GM21825 (cell line): ENCODE measurements around the gene BRICD5.

Experiments
- ATAC-seq: cut with Tn5 transposase; IDR thresholded peaks from one replicate; pipeline ENCODE4 v1.9.1; 2021; ENCODE audit warnings: mild to moderate bottlenecking, moderate library complexity; ENCODE audit not compliant: unreplicated experiment

BRICD5 gene

GRCh38 chr16:2183671-2184070 is 27.0 kb downstream of the BRICD5 start:
- no peak for ATAC-seq

- no peak for ATAC-seq
Measured at GRCh38 chr16:2181952-2182351, 28.7 kb downstream of the BRICD5 start.

DNA sequence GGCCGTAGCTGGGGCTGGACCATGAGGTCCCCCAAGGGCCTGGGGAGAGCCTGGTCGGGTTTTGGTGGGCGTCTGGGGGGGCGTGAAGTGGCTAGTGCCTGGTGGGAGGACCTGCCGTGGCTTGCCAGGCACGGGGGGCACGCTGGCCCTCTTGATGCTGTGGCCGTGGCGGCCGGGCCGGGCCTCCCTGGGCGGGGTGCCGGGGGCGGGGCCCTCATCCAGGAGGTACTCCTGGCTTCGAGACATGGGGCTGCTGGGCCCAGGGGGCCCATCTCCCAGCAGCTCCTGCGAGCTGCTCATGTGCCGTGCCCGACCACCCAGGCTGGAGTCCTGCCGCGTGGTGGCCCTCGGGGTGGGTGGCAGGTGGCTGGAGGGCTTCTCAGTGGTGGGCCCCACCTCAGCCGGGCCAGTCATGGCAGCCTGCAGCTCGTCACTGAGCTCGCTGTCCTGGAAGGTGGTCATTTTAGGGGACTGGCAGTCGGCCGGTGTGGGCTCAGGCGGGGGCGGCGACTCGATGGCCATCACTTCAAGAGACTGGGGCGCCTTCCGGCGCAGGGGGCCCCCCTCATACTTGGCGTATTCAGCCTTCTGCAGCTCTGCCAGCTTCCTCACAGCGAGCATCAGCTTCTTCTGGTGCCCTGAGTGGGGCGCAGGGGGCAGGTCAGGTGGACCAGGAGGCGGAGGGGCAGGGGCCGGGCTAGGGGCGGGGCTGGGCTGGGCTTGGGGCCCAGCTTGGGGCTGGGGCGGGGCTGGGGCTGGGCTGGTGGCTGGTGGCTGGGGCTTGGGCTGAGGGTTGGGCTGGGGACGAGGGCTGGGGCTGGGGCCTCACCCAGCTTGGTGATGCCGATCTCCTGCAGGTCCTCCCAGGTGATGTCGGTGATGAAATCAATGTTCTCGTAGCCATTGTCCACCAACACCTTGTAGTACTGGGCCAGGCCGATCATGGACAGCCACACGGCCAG is 29.4 kb downstream of the BRICD5 start:
- ATAC-seq, result no peak

GRCh38 chr16:2180461-2180860 is 30.2 kb downstream of the BRICD5 start:
- no peak for ATAC-seq

GRCh38 chr16:2179576-2179975 is 31.1 kb downstream of the BRICD5 start:
- no peak for ATAC-seq

DNA sequence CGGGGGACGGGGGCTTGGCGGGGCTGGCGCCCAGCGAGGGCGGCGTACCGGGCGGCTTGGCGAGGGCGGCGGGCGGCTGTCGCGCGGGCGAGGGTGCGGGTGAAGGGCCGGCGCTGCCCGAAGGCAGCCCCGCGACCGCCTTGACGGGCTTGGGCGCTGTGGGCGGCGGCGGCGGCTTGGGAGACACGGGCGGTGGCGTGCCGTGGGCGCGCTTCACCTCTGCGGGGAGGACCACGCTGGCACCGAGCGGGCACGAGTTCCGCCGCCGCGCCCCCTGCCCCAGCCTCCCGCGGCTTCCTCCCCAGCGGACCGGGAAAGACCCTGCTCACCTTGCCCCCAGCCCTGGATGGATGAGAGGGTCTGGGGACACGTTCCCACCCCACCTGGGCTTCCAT is 31.6 kb downstream of the BRICD5 start:
- no peak for ATAC-seq

GRCh38 chr16:2178321-2179106 is 32.1 kb downstream of the BRICD5 start:
- no peak for ATAC-seq

DNA sequence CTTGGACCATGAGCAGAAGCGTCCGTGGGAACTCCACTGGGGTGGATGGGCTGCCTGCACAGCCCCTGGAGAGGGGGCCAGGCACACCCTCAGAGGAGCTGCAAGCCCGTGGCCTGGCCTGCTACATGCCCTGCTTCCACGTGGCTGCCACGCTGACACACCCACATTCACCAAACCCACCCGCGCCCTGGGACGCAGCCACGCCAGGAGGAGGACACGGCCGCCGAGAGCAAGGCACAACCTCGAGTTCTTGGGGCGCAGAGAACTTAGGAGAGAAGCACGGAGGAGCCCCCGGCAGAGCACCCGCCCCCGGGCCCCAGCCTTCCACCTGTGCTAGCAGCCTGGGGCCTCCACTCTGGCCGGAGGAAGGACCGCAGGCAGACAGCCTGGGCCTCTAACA is 33.1 kb downstream of the BRICD5 start:
- no peak for ATAC-seq

GRCh38 chr16:2177101-2177500 is 33.6 kb downstream of the BRICD5 start:
- ATAC-seq, result no peak

- ATAC-seq, result no peak
Measured at GRCh38 chr16:2176047-2176446, 34.6 kb downstream of the BRICD5 start.

- ATAC-seq, result no peak
Measured at GRCh38 chr16:2175454-2175853, 35.2 kb downstream of the BRICD5 start.

DNA sequence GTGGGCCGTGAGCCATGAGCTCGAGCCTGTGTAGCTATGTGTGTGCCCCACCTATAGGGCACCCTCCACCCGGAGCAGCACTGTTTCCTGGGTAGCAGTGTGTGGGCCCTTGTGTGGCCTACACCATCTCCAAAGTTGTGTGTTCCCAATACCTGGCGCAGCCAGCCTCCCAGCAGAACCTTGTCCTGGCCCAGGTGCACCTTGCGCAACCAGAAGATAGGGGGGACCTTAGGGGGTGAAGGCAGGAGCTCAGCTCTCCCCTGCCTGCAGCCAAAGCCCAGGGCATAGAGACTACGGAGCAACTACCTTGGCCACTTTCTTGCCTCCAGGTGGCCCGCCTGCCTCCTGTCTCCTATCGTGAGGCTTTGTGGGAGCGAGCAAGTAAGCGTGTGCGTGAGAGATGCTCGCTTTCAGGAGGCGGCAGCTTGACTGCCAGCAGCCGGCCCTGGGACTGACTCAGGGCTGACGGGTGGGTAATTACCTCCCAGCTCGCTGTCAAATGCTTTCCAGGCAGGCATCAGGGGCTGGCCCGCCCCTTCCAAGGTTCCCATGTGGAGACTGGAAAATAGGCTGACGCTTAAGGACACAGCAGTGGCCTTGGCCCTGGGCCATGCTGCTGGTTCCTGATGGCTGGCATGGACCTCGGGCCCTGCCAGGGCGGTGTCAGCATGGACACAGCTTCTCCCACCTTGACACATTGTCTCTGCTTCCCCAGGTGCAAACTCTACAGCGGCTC is 36.1 kb downstream of the BRICD5 start:
- ATAC-seq, result no peak

- no peak for ATAC-seq
Measured at GRCh38 chr16:2173916-2174315, 36.7 kb downstream of the BRICD5 start.

DNA sequence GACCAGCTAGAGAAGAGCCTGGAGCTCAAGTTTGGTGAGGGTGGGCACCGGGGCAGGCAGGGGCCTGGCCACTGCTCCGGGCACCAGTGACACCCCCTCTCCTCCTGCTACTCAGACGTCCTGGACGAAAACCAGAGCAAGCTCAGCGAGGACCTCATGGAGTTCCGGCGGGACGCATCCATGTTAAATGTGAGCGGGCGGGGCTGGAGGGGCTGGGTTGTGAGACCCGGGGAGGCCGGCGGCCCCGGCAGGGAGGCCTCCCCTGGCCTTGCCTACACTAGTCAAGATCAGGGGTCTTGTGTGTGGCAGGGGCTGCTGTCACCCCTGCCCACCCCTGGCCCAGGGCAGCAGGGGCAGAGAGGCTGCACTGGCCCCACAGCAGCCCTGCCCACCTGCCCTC is 37.3 kb downstream of the BRICD5 start:
- no peak for ATAC-seq

DNA sequence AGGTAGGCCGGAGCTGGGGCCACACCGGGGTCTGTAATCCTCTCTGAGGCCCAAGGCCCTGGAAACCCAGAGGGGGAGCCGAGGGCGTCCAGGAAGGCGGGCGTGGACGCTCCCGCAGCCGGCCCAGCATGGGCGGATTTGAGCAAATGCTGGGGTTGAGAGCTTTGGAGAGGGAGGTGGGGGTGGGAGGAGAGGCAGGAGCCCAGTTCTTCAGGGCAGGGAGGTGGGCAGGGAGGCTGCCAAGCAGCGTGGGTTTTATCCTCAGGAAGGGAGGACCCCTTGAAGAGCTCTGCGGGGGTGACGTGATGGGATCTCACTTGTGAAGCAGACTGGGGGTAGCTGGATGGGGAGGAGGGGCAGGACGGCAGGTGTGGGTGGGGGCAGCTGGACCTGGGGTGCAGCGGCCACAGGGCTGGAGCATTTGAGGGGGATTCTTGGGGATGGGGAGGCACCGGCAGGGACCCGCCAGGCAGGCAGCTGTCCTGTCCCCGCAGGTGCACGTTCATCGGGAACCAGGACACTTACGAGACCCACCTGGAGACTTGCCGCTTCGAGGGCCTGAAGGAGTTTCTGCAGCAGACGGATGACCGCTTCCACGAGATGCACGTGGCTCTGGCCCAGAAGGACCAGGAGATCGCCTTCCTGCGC is 37.9 kb downstream of the BRICD5 start:
- no peak for ATAC-seq

- ATAC-seq, result no peak
Measured at GRCh38 chr16:2171601-2172178, 39.0 kb downstream of the BRICD5 start.

DNA sequence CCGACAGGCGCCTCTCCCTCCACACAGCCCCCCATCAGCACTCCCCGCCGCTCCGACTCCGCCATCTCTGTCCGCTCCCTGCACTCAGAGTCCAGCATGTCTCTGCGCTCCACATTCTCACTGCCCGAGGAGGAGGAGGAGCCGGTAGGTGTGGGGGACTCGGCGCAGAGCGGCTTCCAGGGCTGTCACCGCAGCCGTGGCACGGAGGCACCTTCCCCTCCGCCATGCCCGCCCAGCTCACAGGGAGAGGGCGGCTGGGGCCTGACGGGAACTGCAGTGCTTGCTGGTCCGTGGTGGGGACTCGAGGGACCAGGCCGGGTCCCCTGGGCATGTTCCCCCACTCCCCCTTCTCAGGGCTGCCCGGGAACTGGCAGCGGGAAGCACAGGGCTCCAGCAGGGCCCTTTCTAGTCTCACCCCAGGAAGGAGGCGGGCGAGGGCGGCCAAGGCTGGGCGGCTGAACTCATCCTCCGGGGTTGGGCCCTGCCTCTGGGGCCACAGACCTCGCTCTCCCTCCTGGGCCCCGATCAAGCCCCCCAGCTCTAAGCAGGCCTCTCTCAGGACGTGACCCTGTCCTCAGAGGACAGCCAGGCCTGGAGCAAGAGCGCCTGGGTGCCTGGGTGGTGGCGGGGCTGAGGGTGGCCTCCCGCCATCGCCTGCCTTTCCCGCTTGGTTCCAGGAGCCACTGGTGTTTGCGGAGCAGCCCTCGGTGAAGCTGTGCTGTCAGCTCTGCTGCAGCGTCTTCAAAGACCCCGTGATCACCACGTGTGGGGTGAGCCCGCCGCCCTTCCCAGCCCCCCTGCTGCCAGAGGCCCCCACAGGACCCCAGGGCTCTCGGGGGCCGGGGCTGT is 39.9 kb downstream of the BRICD5 start:
- no peak for ATAC-seq

DNA sequence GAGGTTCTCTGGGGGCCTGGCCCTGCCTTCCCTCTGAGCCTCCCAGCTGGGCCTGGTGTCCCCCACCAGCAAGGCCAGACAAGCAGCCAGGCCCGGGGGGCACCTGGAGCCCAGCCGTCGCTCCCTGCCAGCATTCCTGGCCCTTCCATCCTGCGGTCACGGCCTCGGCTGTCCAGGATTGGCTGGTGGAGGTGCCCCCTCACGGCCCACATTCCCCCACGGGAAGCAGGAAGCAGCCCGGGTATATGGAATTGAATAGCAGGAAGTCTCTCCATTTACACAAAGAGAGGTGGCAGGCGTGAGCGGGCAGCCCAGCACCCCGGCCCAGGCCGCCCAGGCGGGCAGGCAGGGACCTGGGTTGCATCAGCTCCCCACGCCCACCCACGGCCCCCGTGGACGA is 40.6 kb downstream of the BRICD5 start:
- no peak for ATAC-seq

GRCh38 chr16:2167068-2167638 is 43.5 kb downstream of the BRICD5 start:
- no peak for ATAC-seq
